Amygdala (tissue), 56 donors: ENCODE measurements around the gene RAX.
A peak's percentile ranks its signal among the peaks of the same experiment; 100 is the strongest.
"Not testable (repeated sequence)": the region's sequence is repeated elsewhere in the genome, so short reads cannot be mapped to it uniquely, and the experiment has no call there.

Experiments used
- DNase-seq, 56 donors: peaks; one replicate each; lab custom pipeline; 2025; lab: John Stamatoyannopoulos, UW

RAX gene

DNA sequence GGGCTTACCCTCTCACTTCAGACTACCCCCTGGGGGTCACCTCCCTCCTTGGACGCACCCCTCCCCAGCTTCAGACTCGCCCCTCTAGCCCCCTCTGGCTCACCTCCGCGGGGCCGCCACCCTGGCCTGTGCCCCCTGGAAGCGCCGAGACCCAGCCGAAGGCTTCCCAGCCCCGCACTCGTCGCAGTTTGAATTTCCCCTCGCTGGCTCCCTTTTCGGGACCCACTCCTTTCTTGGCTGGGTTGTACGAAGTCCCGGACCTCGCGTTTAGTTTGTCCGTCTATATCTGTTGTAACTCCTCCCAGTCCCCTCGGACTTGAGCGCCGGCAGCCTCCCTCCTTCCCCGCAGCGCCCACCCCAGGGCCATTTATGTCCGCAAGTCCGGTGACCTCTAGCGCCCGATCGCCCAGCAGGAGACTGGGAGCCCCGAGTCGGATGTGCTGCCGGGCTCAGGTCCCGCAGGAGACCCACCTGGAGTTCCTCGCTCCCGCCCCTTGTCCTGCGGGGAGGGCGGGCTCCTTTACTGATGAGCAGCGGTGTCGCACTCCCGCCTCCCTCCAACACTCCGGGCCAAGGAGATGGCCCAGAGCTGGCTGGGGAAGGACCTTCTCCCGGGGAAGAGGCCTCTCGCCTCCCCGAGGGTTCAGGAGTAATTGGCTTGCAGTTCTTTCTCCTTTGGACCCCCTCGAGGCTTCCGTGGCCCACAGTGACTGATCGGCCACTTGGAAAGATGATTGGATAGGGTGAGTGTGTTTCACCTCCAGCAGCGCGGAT, 692 bp upstream of the RAX start:
- DNase-seq, result no peak

DNA sequence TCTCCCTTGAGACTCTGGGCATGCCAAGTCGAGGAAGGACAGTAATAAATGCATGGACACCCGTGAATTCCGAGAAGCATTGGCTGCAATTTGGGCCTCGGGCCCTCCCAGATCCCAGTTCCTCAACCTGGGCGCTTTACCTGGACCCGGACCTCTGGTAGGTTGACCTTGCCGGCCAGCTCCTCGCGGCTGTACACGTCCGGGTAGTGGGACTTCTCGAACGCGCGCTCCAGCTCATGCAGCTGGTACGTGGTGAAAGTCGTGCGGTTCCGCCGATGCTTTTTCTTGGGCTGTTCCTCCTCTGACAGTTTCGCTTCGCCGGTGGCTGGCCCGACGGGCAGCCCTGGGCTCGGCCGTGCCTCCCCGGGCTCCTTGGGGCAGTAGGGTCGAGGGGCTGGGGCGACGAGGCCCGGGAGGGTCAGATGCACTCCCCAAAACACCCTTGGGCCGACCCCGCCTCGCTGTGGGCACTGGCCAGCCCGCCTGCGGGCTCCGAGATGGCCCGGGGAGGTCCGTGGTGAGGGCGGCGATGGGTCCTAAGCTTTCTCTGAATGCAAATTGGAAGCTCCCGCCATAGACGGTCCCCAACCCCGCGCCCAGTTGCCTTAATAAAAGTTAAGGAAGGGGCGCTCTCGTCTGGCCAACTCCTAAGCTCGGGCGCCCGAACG, 899 bp downstream of the RAX start:
- DNase-seq, result no peak

DNA sequence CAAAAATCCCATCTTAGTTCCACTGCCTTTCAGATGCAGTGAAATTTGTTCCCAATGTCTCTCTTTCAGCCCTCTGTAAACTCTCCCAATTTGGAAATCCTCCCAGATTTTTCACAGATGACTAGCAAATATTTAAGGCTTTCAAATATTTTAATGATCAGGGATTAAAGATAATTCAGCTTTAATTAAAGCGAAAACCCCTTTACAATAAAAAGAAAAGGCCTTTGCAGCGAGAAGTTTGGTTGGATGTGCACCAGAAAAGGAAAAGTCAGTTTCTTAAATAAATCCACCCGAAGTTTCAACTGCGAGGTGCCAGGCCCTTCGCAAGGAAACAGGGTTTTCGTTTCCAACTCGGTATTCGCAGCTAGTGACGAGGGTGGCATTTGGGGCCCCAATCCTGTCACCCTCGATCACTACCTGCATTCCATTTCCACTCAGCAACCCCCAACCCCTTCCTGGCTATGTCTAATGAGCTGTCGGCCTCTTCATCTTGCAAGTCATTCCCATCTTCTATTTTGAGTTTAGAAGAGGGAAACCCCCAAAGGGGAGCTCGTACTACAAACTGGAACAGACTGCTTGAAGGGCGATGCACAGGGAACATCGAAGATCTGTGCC, 1.5 kb downstream of the RAX start:
- DNase-seq, result no peak

DNA sequence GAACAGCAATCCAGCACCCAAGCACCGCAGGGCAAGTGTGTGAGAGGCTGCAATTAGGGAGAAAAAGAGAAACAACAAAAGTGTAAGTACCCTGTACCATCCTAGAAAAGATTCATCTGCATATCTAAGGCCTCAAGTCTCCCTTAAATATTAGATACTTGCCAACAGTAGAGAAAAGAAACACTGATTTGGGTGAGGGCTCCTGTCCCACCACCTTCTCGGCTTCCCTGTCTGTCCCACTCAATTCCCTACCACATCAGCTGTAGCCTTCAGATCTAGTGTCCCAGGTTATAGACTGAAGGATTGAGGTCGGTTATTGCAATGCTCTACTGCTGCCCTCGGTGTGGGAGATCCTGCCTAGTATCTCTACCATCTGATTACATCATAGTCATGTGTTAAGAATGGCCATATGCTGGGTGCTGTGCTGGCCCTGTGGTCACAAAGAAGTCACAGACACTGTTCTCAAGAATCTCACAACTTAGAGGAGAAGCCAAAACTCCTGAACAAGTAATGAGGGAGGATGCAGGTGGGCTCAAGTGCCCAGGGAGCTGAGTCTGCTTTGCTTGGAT, 2.5 kb downstream of the RAX start:
- DNase-seq, result no peak

DNA sequence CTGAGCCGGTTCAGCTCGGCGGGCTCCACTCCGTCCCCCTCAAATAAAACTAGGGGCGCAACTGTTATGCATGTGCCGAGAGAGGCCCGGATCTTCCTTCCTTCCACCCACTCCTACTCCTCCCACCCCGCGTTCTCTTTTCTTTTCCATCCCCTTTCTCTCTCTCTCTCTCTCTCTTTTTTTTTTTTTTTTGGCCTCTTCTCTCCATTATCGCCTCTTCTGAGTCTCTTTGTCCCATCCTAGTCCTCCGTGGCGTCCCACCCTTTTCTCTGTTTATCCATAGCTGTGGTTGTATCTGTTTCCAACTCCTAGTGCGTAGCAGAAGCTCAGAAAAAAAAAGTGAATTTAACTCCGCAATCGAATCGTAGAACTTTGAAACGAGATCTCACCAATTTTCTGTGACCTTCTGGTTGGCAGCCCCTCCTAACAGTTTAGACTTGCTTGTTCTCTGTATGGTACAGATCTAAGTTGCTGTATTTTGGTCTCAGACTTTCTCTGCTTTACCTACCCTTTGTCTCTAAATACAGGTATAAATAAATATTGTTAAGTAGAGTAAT, 3.6 kb downstream of the RAX start:
- DNase-seq, result no peak

GRCh38 chr18:59268721-59269562, 4.3 kb downstream of the RAX start:
- DNase-seq, result peak in 1 of 56 donors; percentile 13

- no peak for DNase-seq
Measured at GRCh38 chr18:59268127-59268720, 5.0 kb downstream of the RAX start.

GRCh38 chr18:59267503-59268126, 5.6 kb downstream of the RAX start:
- DNase-seq, result no peak

GRCh38 chr18:59266886-59267502, 6.3 kb downstream of the RAX start:
- DNase-seq, result no peak

GRCh38 chr18:59266459-59266858, 6.8 kb downstream of the RAX start:
- DNase-seq, result no peak

DNA sequence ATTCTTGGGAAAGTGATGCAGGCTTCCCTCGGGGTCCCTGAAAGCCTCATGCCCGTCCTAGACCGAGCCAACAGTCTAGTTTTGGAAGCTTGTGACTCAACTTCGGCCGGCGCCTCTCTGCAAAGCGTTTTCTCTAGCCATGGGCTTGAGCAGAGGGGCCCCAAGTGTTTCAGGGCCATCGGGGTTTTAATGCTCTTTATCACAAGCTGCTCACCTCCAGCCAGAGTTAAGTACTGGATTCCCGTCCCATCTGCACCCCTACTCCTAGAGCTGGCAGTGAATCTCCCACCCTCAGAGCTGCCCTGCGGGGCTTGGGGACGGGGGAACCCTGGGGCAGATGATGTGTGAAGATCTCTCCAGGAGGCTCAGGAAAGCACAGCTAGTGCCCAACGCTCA, 7.3 kb downstream of the RAX start:
- DNase-seq, result no peak

- DNase-seq, result no peak
Measured at GRCh38 chr18:59265246-59265973, 7.8 kb downstream of the RAX start.

DNA sequence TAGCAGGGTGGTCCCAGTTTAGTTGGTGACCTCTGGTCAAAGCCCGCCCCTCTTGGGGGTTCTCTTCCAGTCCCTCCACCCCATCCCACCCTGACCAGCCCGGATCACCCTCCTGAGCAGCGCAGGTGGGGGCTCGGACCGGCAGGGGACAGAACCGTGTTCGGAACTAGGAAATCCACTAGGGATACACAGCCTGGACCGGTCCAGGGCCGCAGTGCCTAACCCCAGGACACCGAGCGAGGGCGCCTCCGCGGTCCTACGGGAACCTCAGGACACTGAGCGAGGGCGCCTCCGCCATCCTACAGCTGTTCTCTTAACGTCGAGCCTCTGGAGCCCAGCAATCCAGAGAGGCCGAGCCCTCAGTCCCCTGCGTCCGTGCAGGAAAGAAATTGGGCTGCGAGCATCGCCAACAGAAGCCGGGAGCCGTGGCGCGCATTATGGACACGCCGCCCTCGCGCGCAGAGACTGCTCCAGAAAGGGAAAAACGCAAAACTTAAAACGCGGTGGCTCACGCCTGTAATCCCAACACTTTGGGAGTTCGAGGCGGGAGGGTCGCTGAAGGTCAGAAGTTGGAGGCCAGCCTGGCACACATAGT, 8.5 kb downstream of the RAX start:
- no peak for DNase-seq

DNA sequence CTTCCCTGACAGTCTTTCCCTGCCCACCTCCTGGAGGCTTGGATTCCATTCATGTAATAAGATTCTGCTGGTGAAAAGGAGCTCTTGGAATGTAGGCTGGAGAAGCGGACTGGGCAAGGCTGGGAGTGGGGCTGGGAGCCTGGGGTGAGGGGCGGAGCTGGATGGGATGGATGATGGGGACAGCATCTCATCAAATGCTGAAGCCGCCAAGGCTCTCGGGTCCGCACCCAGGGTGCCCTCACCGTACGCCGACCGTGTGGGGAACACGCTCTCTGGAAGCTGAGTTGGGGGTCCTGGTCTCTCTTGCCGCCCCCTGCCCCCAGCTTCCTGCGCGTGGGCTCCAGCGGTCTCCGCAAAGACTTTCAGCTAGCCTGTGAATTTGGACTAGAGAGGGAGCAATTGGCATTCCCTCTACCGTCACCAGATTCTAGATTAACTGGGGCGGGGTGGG, 9.1 kb downstream of the RAX start:
- no peak for DNase-seq

GRCh38 chr18:59263661-59264060, 9.6 kb downstream of the RAX start:
- no peak for DNase-seq

GRCh38 chr18:59262243-59262642, 11.0 kb downstream of the RAX start:
- DNase-seq, result not testable (repeated sequence)

DNA sequence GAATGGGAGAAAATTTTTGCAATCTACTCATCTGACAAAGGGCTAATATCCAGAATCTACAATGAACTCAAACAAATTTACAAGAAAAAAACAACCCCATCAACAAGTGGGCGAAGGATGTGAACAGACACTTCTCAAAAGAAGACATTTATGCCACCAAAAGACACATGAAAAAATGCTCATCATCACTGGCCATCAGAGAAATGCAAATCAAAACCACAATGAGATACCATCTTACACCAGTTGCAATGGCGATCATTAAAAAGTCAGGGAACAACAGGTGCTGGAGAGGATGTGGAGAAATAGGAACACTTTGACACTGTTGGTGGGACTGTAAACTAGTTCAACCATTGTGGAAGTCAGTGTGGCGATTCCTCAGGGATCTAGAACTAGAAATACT, 11.4 kb downstream of the RAX start:
- not testable (repeated sequence) for DNase-seq

GRCh38 chr18:59255491-59255890, 17.8 kb downstream of the RAX start:
- DNase-seq, result not testable (repeated sequence)
